ENCODE results near the gene SENP2.

The SENP2 gene

GRCh38 chr3:185558395-185558794 is 27.7 kb upstream of the SENP2 start:
- DNase-seq (ENCODE audit: low spot score) = no peak
- Histone ChIP-seq H3K27ac (ENCODE audit: poor library complexity, severe bottlenecking) (peak overlapping the region; percentile 91), H3K27me3 (ENCODE audit: insufficient read depth, poor library complexity, severe bottlenecking) (no peaks in the 10 kb centered on the region), H3K4me1 (ENCODE audit: insufficient read depth, poor library complexity, severe bottlenecking) (peaks cover 15% of the 10 kb centered on the region), H3K4me3 (ENCODE audit: severe bottlenecking) (no peak overlapping the region), H3K9me3 (ENCODE audit: severe bottlenecking) (no peaks in the 10 kb centered on the region), H3K36me3 (ENCODE audit: low read depth) (no peaks in the 10 kb centered on the region)
- TF ChIP-seq, protein P1, sequence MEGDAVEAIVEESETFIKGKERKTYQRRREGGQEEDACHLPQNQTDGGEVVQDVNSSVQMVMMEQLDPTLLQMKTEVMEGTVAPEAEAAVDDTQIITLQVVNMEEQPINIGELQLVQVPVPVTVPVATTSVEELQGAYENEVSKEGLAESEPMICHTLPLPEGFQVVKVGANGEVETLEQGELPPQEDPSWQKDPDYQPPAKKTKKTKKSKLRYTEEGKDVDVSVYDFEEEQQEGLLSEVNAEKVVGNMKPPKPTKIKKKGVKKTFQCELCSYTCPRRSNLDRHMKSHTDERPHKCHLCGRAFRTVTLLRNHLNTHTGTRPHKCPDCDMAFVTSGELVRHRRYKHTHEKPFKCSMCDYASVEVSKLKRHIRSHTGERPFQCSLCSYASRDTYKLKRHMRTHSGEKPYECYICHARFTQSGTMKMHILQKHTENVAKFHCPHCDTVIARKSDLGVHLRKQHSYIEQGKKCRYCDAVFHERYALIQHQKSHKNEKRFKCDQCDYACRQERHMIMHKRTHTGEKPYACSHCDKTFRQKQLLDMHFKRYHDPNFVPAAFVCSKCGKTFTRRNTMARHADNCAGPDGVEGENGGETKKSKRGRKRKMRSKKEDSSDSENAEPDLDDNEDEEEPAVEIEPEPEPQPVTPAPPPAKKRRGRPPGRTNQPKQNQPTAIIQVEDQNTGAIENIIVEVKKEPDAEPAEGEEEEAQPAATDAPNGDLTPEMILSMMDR (IDR thresholded peaks at IDR 0.05; ENCODE audit: poor library complexity, severe bottlenecking) = no peak
- ATAC-seq (ENCODE audit: low read depth) = peak; percentile 84

- Histone ChIP-seq H3K27ac (ENCODE audit: poor library complexity, severe bottlenecking) (no peak overlapping the region), H3K27me3 (ENCODE audit: insufficient read depth, poor library complexity, severe bottlenecking) (no peaks in the 10 kb centered on the region), H3K4me1 (ENCODE audit: insufficient read depth, poor library complexity, severe bottlenecking) (peaks cover 15% of the 10 kb centered on the region), H3K9me3 (ENCODE audit: severe bottlenecking) (no peaks in the 10 kb centered on the region), H3K36me3 (ENCODE audit: low read depth) (no peaks in the 10 kb centered on the region), H3K4me3 (ENCODE audit: severe bottlenecking) (no peak overlapping the region)
- TF ChIP-seq, protein P1 (IDR thresholded peaks at IDR 0.05; ENCODE audit: poor library complexity, severe bottlenecking) = no peak
- no peak for DNase-seq (ENCODE audit: low spot score)
- ATAC-seq (ENCODE audit: low read depth) = no peak
These were observed 26.4 kb upstream of the SENP2 start for GRCh38 chr3:185559706-185560090.

DNA sequence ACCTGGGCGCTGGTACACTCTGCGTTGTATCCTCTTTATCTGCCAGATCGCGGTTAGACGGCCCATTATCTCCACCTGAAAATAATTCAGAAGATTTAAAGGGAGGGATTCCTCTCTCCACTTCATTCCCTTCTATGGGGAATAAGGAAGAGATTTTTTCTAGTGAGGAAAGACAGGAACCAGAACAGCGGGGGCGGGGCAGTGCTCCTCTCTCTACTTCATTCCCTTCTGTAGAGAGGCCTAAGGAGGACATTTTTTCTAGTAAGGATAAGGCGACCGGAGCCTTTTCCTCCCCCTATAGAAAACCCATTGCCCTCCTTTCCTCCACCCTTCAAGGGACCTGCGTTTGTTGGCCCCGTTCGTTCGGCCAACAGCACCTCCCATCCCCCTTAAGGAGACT is 25.4 kb upstream of the SENP2 start:
- ATAC-seq (ENCODE audit: low read depth) (no peak), DNase-seq (ENCODE audit: low spot score) (no peak)
- Histone ChIP-seq H3K36me3 (ENCODE audit: low read depth) (no peaks in the 10 kb centered on the region), H3K9me3 (ENCODE audit: severe bottlenecking) (no peaks in the 10 kb centered on the region), H3K27me3 (ENCODE audit: insufficient read depth, poor library complexity, severe bottlenecking) (no peaks in the 10 kb centered on the region), H3K4me1 (ENCODE audit: insufficient read depth, poor library complexity, severe bottlenecking) (peaks cover 15% of the 10 kb centered on the region), H3K27ac (ENCODE audit: poor library complexity, severe bottlenecking) (no peak overlapping the region), H3K4me3 (ENCODE audit: severe bottlenecking) (no peak overlapping the region)
- TF ChIP-seq, protein P1 (IDR thresholded peaks at IDR 0.05; ENCODE audit: poor library complexity, severe bottlenecking) = no peak

GRCh38 chr3:185561374-185561943 is 24.6 kb upstream of the SENP2 start:
- DNase-seq (ENCODE audit: low spot score) (no peak), ATAC-seq (ENCODE audit: low read depth) (no peak)
- Histone ChIP-seq H3K27ac (ENCODE audit: poor library complexity, severe bottlenecking) (no peak overlapping the region), H3K4me3 (ENCODE audit: severe bottlenecking) (no peak overlapping the region), H3K36me3 (ENCODE audit: low read depth) (no peaks in the 10 kb centered on the region), H3K4me1 (ENCODE audit: insufficient read depth, poor library complexity, severe bottlenecking) (peaks cover 15% of the 10 kb centered on the region), H3K9me3 (ENCODE audit: severe bottlenecking) (no peaks in the 10 kb centered on the region), H3K27me3 (ENCODE audit: insufficient read depth, poor library complexity, severe bottlenecking) (no peaks in the 10 kb centered on the region)
- TF ChIP-seq, protein P1 (IDR thresholded peaks at IDR 0.05; ENCODE audit: poor library complexity, severe bottlenecking) = no peak

- H3K4me3 ChIP-seq (ENCODE audit: severe bottlenecking) = no peak overlapping the region
- TF ChIP-seq, protein P1 (IDR thresholded peaks at IDR 0.05; ENCODE audit: poor library complexity, severe bottlenecking) = no peak
- no peaks in the 10 kb centered on the region for H3K27me3 ChIP-seq (ENCODE audit: insufficient read depth, poor library complexity, severe bottlenecking)
- no peak overlapping the region for H3K27ac ChIP-seq (ENCODE audit: poor library complexity, severe bottlenecking)
- H3K9me3 ChIP-seq (ENCODE audit: severe bottlenecking) = no peaks in the 10 kb centered on the region
- ATAC-seq (ENCODE audit: low read depth) (no peak), DNase-seq (ENCODE audit: low spot score) (no peak)
- H3K4me1 ChIP-seq (ENCODE audit: insufficient read depth, poor library complexity, severe bottlenecking) = peaks cover 15% of the 10 kb centered on the region
- H3K36me3 ChIP-seq (ENCODE audit: low read depth) = no peaks in the 10 kb centered on the region
These were observed 24.1 kb upstream of the SENP2 start for GRCh38 chr3:185561958-185562357.
